HEK293 (cell line): ENCODE results near the gene PAQR9.

Source experiments
- KLF8 ChIP-seq: fragments of 450-650 bp; formaldehyde crosslinking; IDR thresholded peaks from 2 replicates; pipeline ENCODE4 v1.5.1; 2016; ENCODE audit warnings: missing biosample characterization, missing genetic modification characterization
- OVOL3 ChIP-seq: fragments of 450-650 bp; formaldehyde crosslinking; IDR thresholded peaks from 2 replicates; pipeline ENCODE4 v1.5.1; 2016; ENCODE audit warnings: missing biosample characterization, missing genetic modification characterization
- REST ChIP-seq: fragments of 450-650 bp; formaldehyde crosslinking; IDR thresholded peaks from 2 replicates; pipeline ENCODE4 v1.5.1; 2016; ENCODE audit warnings: missing biosample characterization, missing genetic modification characterization
- SETDB1 ChIP-seq: IDR thresholded peaks from one replicate; pipeline ENCODE4 v1.6.1; 2017; ENCODE audit warnings: mild to moderate bottlenecking, low read length, moderate library complexity, mixed read lengths; ENCODE audit not compliant: insufficient read length
- SP2 ChIP-seq: fragments of 450-650 bp; formaldehyde crosslinking; IDR thresholded peaks from 2 replicates; pipeline ENCODE4 v1.5.1; 2016; ENCODE audit warnings: missing biosample characterization, missing genetic modification characterization
- WT1 ChIP-seq: fragments of 450-650 bp; formaldehyde crosslinking; IDR thresholded peaks from 2 replicates; pipeline ENCODE4 v1.5.1; 2016; ENCODE audit warnings: missing biosample characterization, missing genetic modification characterization
- ZBTB44 ChIP-seq: fragments of 450-650 bp; IDR thresholded peaks from 2 replicates; pipeline ENCODE4 v1.5.1; 2018; ENCODE audit warnings: missing biosample characterization, mild to moderate bottlenecking, missing genetic modification characterization
- ZBTB7A ChIP-seq: fragments of 450-650 bp; formaldehyde crosslinking; IDR thresholded peaks from 2 replicates; pipeline ENCODE4 v1.5.1; 2016; ENCODE audit warnings: low read depth, missing biosample characterization, missing genetic modification characterization
- ZFP3 ChIP-seq: fragments of 450-650 bp; formaldehyde crosslinking; IDR thresholded peaks from 2 replicates; pipeline ENCODE4 v1.5.1; 2016; ENCODE audit warnings: low read depth, missing biosample characterization, missing genetic modification characterization
- ZNF112 ChIP-seq: fragments of 450-650 bp; formaldehyde crosslinking; IDR thresholded peaks from 2 replicates; pipeline ENCODE4 v1.5.0; 2017; ENCODE audit warnings: missing biosample characterization, missing genetic modification characterization
- ZNF121 ChIP-seq: fragments of 450-650 bp; formaldehyde crosslinking; IDR thresholded peaks from 2 replicates; pipeline ENCODE4 v1.5.1; 2016; ENCODE audit warnings: missing biosample characterization, missing genetic modification characterization
- ZNF132 ChIP-seq: fragments of 450-650 bp; formaldehyde crosslinking; IDR thresholded peaks from 2 replicates; pipeline ENCODE4 v1.5.1; 2017; ENCODE audit warnings: missing biosample characterization, missing genetic modification characterization, borderline replicate concordance
- ZNF280C ChIP-seq: fragments of 450-650 bp; formaldehyde crosslinking; IDR thresholded peaks from 2 replicates; pipeline ENCODE4 v1.5.1; 2016; ENCODE audit warnings: missing biosample characterization, missing genetic modification characterization
- ZNF302 ChIP-seq: fragments of 450-650 bp; formaldehyde crosslinking; IDR thresholded peaks from 2 replicates; pipeline ENCODE4 v1.5.1; 2016; ENCODE audit warnings: missing biosample characterization, missing genetic modification characterization, low read depth
- ZNF391 ChIP-seq: fragments of 450-650 bp; formaldehyde crosslinking; IDR thresholded peaks from 2 replicates; pipeline ENCODE4 v1.5.1; 2016; ENCODE audit warnings: low read depth, missing biosample characterization, missing genetic modification characterization, borderline replicate concordance
- ZNF514 ChIP-seq: fragments of 450-650 bp; formaldehyde crosslinking; IDR thresholded peaks from 2 replicates; pipeline ENCODE4 v1.5.1; 2016; ENCODE audit warnings: missing biosample characterization, missing genetic modification characterization
- ZNF518A ChIP-seq: fragments of 450-650 bp; formaldehyde crosslinking; conservative IDR thresholded peaks from 2 replicates; pipeline ENCODE4 v1.5.1; 2016; ENCODE audit warnings: low read depth, missing biosample characterization, missing genetic modification characterization
- ZNF530 ChIP-seq: fragments of 450-650 bp; formaldehyde crosslinking; IDR thresholded peaks from 2 replicates; pipeline ENCODE4 v1.5.1; 2016; ENCODE audit warnings: low read depth, missing biosample characterization, missing genetic modification characterization
- ZNF747 ChIP-seq: fragments of 450-650 bp; formaldehyde crosslinking; IDR thresholded peaks from 2 replicates; pipeline ENCODE4 v1.5.1; 2016; ENCODE audit warnings: missing biosample characterization, missing genetic modification characterization
- TF ChIP-seq, protein P1 (sequence below): fragments of 450-650 bp; formaldehyde crosslinking; IDR thresholded peaks from 2 replicates; pipeline ENCODE4 v1.5.1; 2017; ENCODE audit warnings: missing biosample characterization, missing genetic modification characterization
- TF ChIP-seq, protein P2 (sequence below): fragments of 450-650 bp; formaldehyde crosslinking; IDR thresholded peaks from 2 replicates; pipeline ENCODE4 v1.5.1; 2016; ENCODE audit warnings: missing biosample characterization, missing genetic modification characterization

PAQR9 gene

DNA sequence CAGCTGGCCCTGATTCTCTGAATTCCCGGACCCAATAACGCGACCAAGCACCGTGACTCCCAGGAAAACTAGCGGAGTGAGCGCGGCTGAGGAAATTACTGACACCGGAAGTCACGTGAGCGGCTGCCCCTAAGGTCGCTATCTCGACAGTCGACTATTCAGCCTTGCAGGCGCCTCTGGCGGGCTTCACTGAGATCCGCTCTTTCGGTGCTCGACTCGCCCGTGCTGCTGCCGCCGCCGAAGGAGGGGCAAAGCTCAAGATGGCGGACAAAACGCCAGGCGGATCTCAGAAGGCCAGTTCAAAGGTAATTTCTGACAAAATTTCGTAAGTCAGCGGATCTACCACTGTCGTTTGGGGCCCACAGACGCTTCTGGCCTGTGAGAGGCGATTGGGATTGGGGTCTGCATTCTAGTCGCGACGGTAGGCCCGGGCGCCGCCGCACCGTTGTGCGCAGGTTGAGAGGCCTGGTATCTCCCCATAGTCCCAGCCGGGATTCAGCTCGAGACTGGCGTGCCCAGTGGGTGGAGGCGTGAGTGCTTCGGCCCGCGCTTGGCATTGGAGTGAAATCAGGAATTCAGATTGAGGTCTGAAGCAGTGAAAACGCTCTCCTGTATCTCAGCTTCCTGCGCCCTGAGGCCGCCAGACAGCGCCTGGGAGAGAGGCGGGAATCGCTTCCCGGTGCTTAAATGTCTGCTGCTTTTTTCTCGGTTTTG, 38.1 kb upstream of the PAQR9 start, which contains the start of gene U2SURP (continued):
- peak; percentile 90 for TF ChIP-seq ZNF518A (tag by site-specific recombination)
- no peak for TF ChIP-seq ZNF530
- no peak for TF ChIP-seq ZFP3
- peak; percentile 24; the same call in 1 of the 2 replicates for TF ChIP-seq WT1
- 0 out of 2 replicates have a peak, but pooled peaks have one; percentile 41 for TF ChIP-seq ZBTB7A (tag by site-specific recombination)
- TF ChIP-seq ZNF121 (tag by site-specific recombination) = no peak
- no peak for TF ChIP-seq ZNF514 (tag by site-specific recombination)
- TF ChIP-seq ZBTB44 (tag by site-specific recombination) = peak; percentile 37; the same call in 1 of the 2 replicates
- TF ChIP-seq, protein P1, sequence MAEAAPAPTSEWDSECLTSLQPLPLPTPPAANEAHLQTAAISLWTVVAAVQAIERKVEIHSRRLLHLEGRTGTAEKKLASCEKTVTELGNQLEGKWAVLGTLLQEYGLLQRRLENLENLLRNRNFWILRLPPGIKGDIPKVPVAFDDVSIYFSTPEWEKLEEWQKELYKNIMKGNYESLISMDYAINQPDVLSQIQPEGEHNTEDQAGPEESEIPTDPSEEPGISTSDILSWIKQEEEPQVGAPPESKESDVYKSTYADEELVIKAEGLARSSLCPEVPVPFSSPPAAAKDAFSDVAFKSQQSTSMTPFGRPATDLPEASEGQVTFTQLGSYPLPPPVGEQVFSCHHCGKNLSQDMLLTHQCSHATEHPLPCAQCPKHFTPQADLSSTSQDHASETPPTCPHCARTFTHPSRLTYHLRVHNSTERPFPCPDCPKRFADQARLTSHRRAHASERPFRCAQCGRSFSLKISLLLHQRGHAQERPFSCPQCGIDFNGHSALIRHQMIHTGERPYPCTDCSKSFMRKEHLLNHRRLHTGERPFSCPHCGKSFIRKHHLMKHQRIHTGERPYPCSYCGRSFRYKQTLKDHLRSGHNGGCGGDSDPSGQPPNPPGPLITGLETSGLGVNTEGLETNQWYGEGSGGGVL (tag by site-specific recombination) = no peak
- no peak for TF ChIP-seq ZNF747 (tag by site-specific recombination)
- peak; percentile 61 for TF ChIP-seq SP2 (tag by site-specific recombination)
- TF ChIP-seq OVOL3 (tag by site-specific recombination) = no peak
- TF ChIP-seq ZNF391 (tag by site-specific recombination) = peak; percentile 63; the same call in 1 of the 2 replicates
- TF ChIP-seq ZNF112 = no peak
- TF ChIP-seq ZNF302 = no peak
- TF ChIP-seq REST (tag by site-specific recombination) = no peak; the same call in 1 of the 2 replicates
- TF ChIP-seq SETDB1 = no peak
- TF ChIP-seq, protein P2, sequence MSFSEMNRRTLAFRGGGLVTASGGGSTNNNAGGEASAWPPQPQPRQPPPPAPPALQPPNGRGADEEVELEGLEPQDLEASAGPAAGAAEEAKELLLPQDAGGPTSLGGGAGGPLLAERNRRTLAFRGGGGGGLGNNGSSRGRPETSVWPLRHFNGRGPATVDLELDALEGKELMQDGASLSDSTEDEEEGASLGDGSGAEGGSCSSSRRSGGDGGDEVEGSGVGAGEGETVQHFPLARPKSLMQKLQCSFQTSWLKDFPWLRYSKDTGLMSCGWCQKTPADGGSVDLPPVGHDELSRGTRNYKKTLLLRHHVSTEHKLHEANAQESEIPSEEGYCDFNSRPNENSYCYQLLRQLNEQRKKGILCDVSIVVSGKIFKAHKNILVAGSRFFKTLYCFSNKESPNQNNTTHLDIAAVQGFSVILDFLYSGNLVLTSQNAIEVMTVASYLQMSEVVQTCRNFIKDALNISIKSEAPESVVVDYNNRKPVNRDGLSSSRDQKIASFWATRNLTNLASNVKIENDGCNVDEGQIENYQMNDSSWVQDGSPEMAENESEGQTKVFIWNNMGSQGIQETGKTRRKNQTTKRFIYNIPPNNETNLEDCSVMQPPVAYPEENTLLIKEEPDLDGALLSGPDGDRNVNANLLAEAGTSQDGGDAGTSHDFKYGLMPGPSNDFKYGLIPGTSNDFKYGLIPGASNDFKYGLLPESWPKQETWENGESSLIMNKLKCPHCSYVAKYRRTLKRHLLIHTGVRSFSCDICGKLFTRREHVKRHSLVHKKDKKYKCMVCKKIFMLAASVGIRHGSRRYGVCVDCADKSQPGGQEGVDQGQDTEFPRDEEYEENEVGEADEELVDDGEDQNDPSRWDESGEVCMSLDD = no peak
- no peak for TF ChIP-seq ZNF132 (tag by site-specific recombination)
- TF ChIP-seq KLF8 (tag by site-specific recombination) = peak; percentile 59; the same call in 1 of the 2 replicates
- TF ChIP-seq ZNF280C (tag by site-specific recombination) = no peak
